ENCODE measurements around the gene DEPDC5. TPM values are rescaled to one million over a fixed set of nuclear protein-coding genes. Genes with fewer than 3 reads are reported as not detected.

DEPDC5 gene
- total RNA-seq, 6 experiments from 2014 or later, result 9.7 to 14.3 (median 12.5) TPM

DNA sequence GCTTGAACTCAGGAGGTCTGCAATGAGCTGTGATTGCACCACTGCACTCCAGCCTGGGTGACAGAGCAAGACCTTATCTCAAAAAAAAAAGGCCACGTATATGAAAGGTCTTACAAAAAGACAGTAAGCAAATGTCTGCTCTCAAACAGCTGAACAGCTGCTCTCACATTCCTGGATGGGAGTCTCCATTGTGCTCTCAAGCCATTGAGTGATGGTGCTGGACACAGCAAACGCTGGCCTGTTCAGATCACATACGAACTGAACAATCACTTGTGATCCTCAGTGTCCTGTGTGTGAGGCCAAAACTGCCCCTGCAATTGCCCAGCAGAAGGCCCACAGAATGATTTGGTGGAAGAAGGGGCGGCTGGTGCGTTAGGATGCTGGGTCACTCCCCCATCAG is 156.2 kb downstream of the DEPDC5 start:
- no peak overlapping the region for H3K27ac Mint-ChIP-seq
- H3K9me3 Mint-ChIP-seq, result no peaks in the 10 kb centered on the region
- no peak overlapping the region for H3K4me3 Mint-ChIP-seq
- DNase-seq, result no peak
- no peaks in the 10 kb centered on the region for H3K27me3 Mint-ChIP-seq (ENCODE audit: insufficient read depth)
- H3K36me3 Mint-ChIP-seq (ENCODE audit: low read depth), result no peaks in the 10 kb centered on the region; the same call in 1 of the 2 replicates
- TF ChIP-seq, protein P1, sequence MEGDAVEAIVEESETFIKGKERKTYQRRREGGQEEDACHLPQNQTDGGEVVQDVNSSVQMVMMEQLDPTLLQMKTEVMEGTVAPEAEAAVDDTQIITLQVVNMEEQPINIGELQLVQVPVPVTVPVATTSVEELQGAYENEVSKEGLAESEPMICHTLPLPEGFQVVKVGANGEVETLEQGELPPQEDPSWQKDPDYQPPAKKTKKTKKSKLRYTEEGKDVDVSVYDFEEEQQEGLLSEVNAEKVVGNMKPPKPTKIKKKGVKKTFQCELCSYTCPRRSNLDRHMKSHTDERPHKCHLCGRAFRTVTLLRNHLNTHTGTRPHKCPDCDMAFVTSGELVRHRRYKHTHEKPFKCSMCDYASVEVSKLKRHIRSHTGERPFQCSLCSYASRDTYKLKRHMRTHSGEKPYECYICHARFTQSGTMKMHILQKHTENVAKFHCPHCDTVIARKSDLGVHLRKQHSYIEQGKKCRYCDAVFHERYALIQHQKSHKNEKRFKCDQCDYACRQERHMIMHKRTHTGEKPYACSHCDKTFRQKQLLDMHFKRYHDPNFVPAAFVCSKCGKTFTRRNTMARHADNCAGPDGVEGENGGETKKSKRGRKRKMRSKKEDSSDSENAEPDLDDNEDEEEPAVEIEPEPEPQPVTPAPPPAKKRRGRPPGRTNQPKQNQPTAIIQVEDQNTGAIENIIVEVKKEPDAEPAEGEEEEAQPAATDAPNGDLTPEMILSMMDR (IDR thresholded peaks at IDR 0.05), result no peak
- no peaks in the 10 kb centered on the region for H3K4me1 Mint-ChIP-seq (ENCODE audit: low read depth)

GRCh38 chr22:31911565-31912406 is 158.0 kb downstream of the DEPDC5 start:
- DNase-seq, result no peak
- Mint-ChIP-seq H3K36me3 (ENCODE audit: low read depth) (no peaks in the 10 kb centered on the region; the same call in 1 of the 2 replicates), H3K9me3 (no peaks in the 10 kb centered on the region), H3K27ac (no peak overlapping the region), H3K27me3 (ENCODE audit: insufficient read depth) (no peaks in the 10 kb centered on the region; the same call in 1 of the 2 replicates), H3K4me3 (no peak overlapping the region), H3K4me1 (ENCODE audit: low read depth) (no peaks in the 10 kb centered on the region)
- TF ChIP-seq, protein P1 (IDR thresholded peaks at IDR 0.05), result no peak

GRCh38 chr22:31912407-31912743 is 158.6 kb downstream of the DEPDC5 start:
- no peak for DNase-seq
- no peaks in the 10 kb centered on the region for H3K9me3 Mint-ChIP-seq
- no peak overlapping the region for H3K27ac Mint-ChIP-seq
- no peak overlapping the region for H3K4me3 Mint-ChIP-seq
- no peaks in the 10 kb centered on the region for H3K4me1 Mint-ChIP-seq (ENCODE audit: low read depth)
- TF ChIP-seq, protein P1 (IDR thresholded peaks at IDR 0.05), result no peak
- no peaks in the 10 kb centered on the region; the same call in 1 of the 2 replicates for H3K36me3 Mint-ChIP-seq (ENCODE audit: low read depth)
- H3K27me3 Mint-ChIP-seq (ENCODE audit: insufficient read depth), result no peaks in the 10 kb centered on the region; the same call in 1 of the 2 replicates

GRCh38 chr22:31915586-31915985 is 161.8 kb downstream of the DEPDC5 start:
- no peaks in the 10 kb centered on the region for H3K4me1 Mint-ChIP-seq (ENCODE audit: low read depth)
- H3K36me3 Mint-ChIP-seq (ENCODE audit: low read depth), result no peaks in the 10 kb centered on the region
- no peaks in the 10 kb centered on the region for H3K9me3 Mint-ChIP-seq
- H3K27me3 Mint-ChIP-seq (ENCODE audit: insufficient read depth), result no peaks in the 10 kb centered on the region; the same call in none of the 2 replicates
- no peak overlapping the region for H3K4me3 Mint-ChIP-seq
- TF ChIP-seq, protein P1 (IDR thresholded peaks at IDR 0.05), result no peak
- no peak overlapping the region for H3K27ac Mint-ChIP-seq
- no peak for DNase-seq

GRCh38 chr22:31917227-31917921 is 163.6 kb downstream of the DEPDC5 start:
- no peak for DNase-seq
- Mint-ChIP-seq H3K27me3 (ENCODE audit: insufficient read depth) (no peaks in the 10 kb centered on the region; the same call in none of the 2 replicates), H3K27ac (no peak overlapping the region), H3K4me3 (no peak overlapping the region), H3K36me3 (ENCODE audit: low read depth) (no peaks in the 10 kb centered on the region), H3K4me1 (ENCODE audit: low read depth) (no peaks in the 10 kb centered on the region), H3K9me3 (no peaks in the 10 kb centered on the region)
- TF ChIP-seq, protein P1 (IDR thresholded peaks at IDR 0.05), result no peak
